IMR-90 (cell line): ENCODE results near the gene AVPI1. TPM values are rescaled to one million over a fixed set of nuclear protein-coding genes. Genes with fewer than 3 reads are reported as not detected.

Experiments
- ATAC-seq: fragments of 200-7000 bp; cut with Tn5 transposase; 2 replicates; pipeline ENCODE4 v1.9.1; 2020; ENCODE audit warnings: low read depth, mild to moderate bottlenecking, moderate library complexity
- BruUV-seq: library from RNA; stranded (reverse); fragments of 400-500 nt; replicated peaks from 2 replicates; lab custom pipeline; 2021; lab: Mats Ljungman, UMichigan
- CTCF ChIA-PET: fragments of 300-600 bp; formaldehyde crosslinking; extraction: SDS; loops from one replicate; lab custom pipeline; 2021; ENCODE audit warnings: antibody characterized with exemption; lab: Yijun Ruan, JAX
- POLR2A ChIA-PET: fragments of 300-600 bp; sonication (Branson Sonifier 250); formaldehyde crosslinking; loops from one replicate; lab custom pipeline; 2022; ENCODE audit warnings: antibody characterized with exemption; ENCODE audit not compliant: unreplicated experiment; lab: Charles Lee
- DNase-seq: peaks from one replicate; pipeline ENCODE4 v3.0.0; 2013
- H2AFZ ChIP-seq: replicated peaks from 2 replicates; pipeline ENCODE3; 2013; ENCODE audit warnings: low read length, mild to moderate bottlenecking; ENCODE audit not compliant: poor library complexity
- H2AK5ac ChIP-seq: 2 replicates; pipeline ENCODE4 v1.6.1; 2013; ENCODE audit warnings: low read depth, low read length, inconsistent platforms
- H2AK9ac ChIP-seq: replicated peaks from 2 replicates; pipeline ENCODE3; 2013; ENCODE audit warnings: mild to moderate bottlenecking, low read depth, low read length, moderate library complexity; ENCODE audit not compliant: poor library complexity
- H2BK120ac ChIP-seq: 2 replicates; pipeline ENCODE4 v1.6.1; 2013; ENCODE audit warnings: low read depth, low read length, inconsistent platforms
- H2BK15ac ChIP-seq: 3 replicates; pipeline ENCODE4 v1.6.1; 2013; ENCODE audit warnings: low read depth, low read length, inconsistent platforms
- H2BK20ac ChIP-seq: 2 replicates; pipeline ENCODE4 v1.6.1; 2013; ENCODE audit warnings: low read depth, mild to moderate bottlenecking, inconsistent platforms, low read length, moderate library complexity
- H2BK5ac ChIP-seq: 2 replicates; pipeline ENCODE4 v1.6.1; 2013; ENCODE audit warnings: mild to moderate bottlenecking, low read depth, low read length, inconsistent platforms; ENCODE audit not compliant: poor library complexity, severe bottlenecking
- H3K14ac ChIP-seq: replicated peaks from 2 replicates; pipeline ENCODE4 v1.6.1; 2013; ENCODE audit warnings: low read depth, low read length, inconsistent platforms
- H3K18ac ChIP-seq: 2 replicates; pipeline ENCODE4 v1.6.1; 2013; ENCODE audit warnings: low read depth, low read length, control low read depth
- H3K23ac ChIP-seq: 2 replicates; pipeline ENCODE4 v1.6.1; 2013; ENCODE audit warnings: low read depth, low read length, inconsistent platforms
- H3K27ac ChIP-seq: 2 replicates; pipeline ENCODE4 v1.5.1; 2013; ENCODE audit warnings: mild to moderate bottlenecking, control low read depth, low read length; ENCODE audit not compliant: insufficient read depth
- H3K27me3 ChIP-seq: 2 replicates; pipeline ENCODE4 v1.6.1; 2013; ENCODE audit warnings: low read length; ENCODE audit not compliant: control insufficient read depth, insufficient read depth
- H3K36me3 ChIP-seq: 2 replicates; pipeline ENCODE4 v1.6.1; 2013; ENCODE audit warnings: low read length, mixed read lengths; ENCODE audit not compliant: control insufficient read depth, insufficient read depth
- H3K4ac ChIP-seq: 2 replicates; pipeline ENCODE4 v1.6.1; 2013; ENCODE audit warnings: low read depth, low read length, inconsistent platforms
- H3K4me1 ChIP-seq: 2 replicates; pipeline ENCODE4 v1.6.1; 2013; ENCODE audit warnings: low read length, mixed read lengths; ENCODE audit not compliant: control insufficient read depth, insufficient read depth
- H3K4me2 ChIP-seq: 2 replicates; pipeline ENCODE4 v1.6.1; 2013; ENCODE audit warnings: low read depth, mild to moderate bottlenecking, control low read depth, low read length, moderate library complexity
- H3K4me3 ChIP-seq: 2 replicates; pipeline ENCODE4 v1.5.1; 2013; ENCODE audit warnings: low read depth, mild to moderate bottlenecking, control low read depth, low read length, moderate library complexity; ENCODE audit not compliant: insufficient read depth
- H3K56ac ChIP-seq: 2 replicates; pipeline ENCODE4 v1.6.1; 2013; ENCODE audit warnings: low read length, inconsistent platforms; ENCODE audit not compliant: insufficient read depth; ENCODE audit errors: extremely low read depth
- H3K79me1 ChIP-seq, 2 experiments: 2 replicates each; pipeline ENCODE4 v1.6.1; 2013; ENCODE audit warnings: low read length in 2 of 2, inconsistent platforms in 1 of 2, low read depth in 1 of 2
- H3K9ac ChIP-seq: 2 replicates; pipeline ENCODE4 v1.6.1; 2013; ENCODE audit warnings: low read depth, low read length, control low read depth
- H3K9me1 ChIP-seq: 2 replicates; pipeline ENCODE4 v1.6.1; 2013; ENCODE audit warnings: low read length, inconsistent platforms; ENCODE audit not compliant: insufficient read depth
- H3K9me3 ChIP-seq: 2 replicates; pipeline ENCODE4 v1.6.1; 2013; ENCODE audit warnings: low read length; ENCODE audit not compliant: control insufficient read depth, insufficient read depth
- H4K20me1 ChIP-seq: 2 replicates; pipeline ENCODE4 v1.6.1; 2013; ENCODE audit warnings: low read length, inconsistent platforms; ENCODE audit not compliant: insufficient read depth
- H4K5ac ChIP-seq: 2 replicates; pipeline ENCODE4 v1.6.1; 2013; ENCODE audit warnings: mild to moderate bottlenecking, low read depth, low read length, control low read depth
- H4K8ac ChIP-seq, 2 experiments: 2 replicates each; pipeline ENCODE4 v1.6.1; 2013; ENCODE audit warnings: low read depth in 2 of 2, low read length in 2 of 2, control low read depth in 1 of 2, inconsistent platforms in 1 of 2
- H4K91ac ChIP-seq: 2 replicates; pipeline ENCODE4 v1.6.1; 2013; ENCODE audit warnings: low read depth, low read length, inconsistent platforms; ENCODE audit not compliant: insufficient read depth
- BHLHE40 ChIP-seq: fragments of 150-350 bp; IDR thresholded peaks from 2 replicates; pipeline ENCODE4 v1.6.1; 2016; ENCODE audit warnings: mild to moderate bottlenecking, low read depth, low read length
- CEBPB ChIP-seq: IDR thresholded peaks from 2 replicates; pipeline ENCODE4 v1.6.1; 2012; ENCODE audit warnings: low read depth, low read length, improper control_type of control experiment
- CHD1 ChIP-seq: IDR thresholded peaks from 2 replicates; pipeline ENCODE4 v1.6.1; 2012; ENCODE audit warnings: low read depth, low read length, improper control_type of control experiment
- CTCF ChIP-seq: conservative IDR thresholded peaks from 2 replicates; pipeline ENCODE4 v1.5.1; 2012; ENCODE audit warnings: mild to moderate bottlenecking, low read depth, low read length, improper control_type of control experiment
- ELK1 ChIP-seq: fragments of 150-350 bp; IDR thresholded peaks from 2 replicates; pipeline ENCODE4 v1.6.1; 2016; ENCODE audit warnings: low read depth, mild to moderate bottlenecking, low read length, moderate library complexity, borderline replicate concordance
- FOS ChIP-seq: fragments of 150-350 bp; IDR thresholded peaks from 2 replicates; pipeline ENCODE4 v1.6.1; 2016; ENCODE audit warnings: low read depth, low read length
- MAFK ChIP-seq: IDR thresholded peaks from 2 replicates; pipeline ENCODE4 v1.6.1; 2012; ENCODE audit warnings: low read depth, low read length, improper control_type of control experiment
- MAZ ChIP-seq: IDR thresholded peaks from 2 replicates; pipeline ENCODE4 v1.6.1; 2012; ENCODE audit warnings: low read depth, mild to moderate bottlenecking, low read length, improper control_type of control experiment, moderate library complexity, borderline replicate concordance
- MXI1 ChIP-seq: IDR thresholded peaks from 2 replicates; pipeline ENCODE4 v1.6.1; 2012; ENCODE audit warnings: low read depth, mild to moderate bottlenecking, low read length, moderate library complexity, borderline replicate concordance
- NFE2L2 ChIP-seq: fragments of 150-350 bp; IDR thresholded peaks from 2 replicates; pipeline ENCODE4 v1.6.1; 2016; ENCODE audit warnings: low read depth, mild to moderate bottlenecking, low read length
- POLR2A ChIP-seq: IDR thresholded peaks from 2 replicates; pipeline ENCODE4 v1.6.1; 2012; ENCODE audit warnings: mild to moderate bottlenecking, low read depth, low read length
- RAD21 ChIP-seq: IDR thresholded peaks from 2 replicates; pipeline ENCODE4 v1.6.1; 2012; ENCODE audit warnings: low read length, improper control_type of control experiment
- RCOR1 ChIP-seq: IDR thresholded peaks from 2 replicates; pipeline ENCODE4 v1.6.1; 2012; ENCODE audit warnings: mild to moderate bottlenecking, low read length, improper control_type of control experiment; ENCODE audit not compliant: insufficient replicate concordance
- RFX5 ChIP-seq: IDR thresholded peaks from 2 replicates; pipeline ENCODE4 v1.8.0; 2012; ENCODE audit warnings: low read depth, mild to moderate bottlenecking, low read length, moderate library complexity
- SMC3 ChIP-seq: fragments of 150-350 bp; IDR thresholded peaks from 2 replicates; pipeline ENCODE4 v1.6.1; 2016; ENCODE audit warnings: low read depth, mild to moderate bottlenecking, antibody characterized with exemption, low read length, moderate library complexity
- USF2 ChIP-seq: fragments of 150-350 bp; IDR thresholded peaks from 2 replicates; pipeline ENCODE4 v1.6.1; 2017; ENCODE audit warnings: mild to moderate bottlenecking, antibody characterized with exemption, low read length, low read depth
- WGBS, 2 experiments: methylation state at CpG; one replicate each; pipeline versions ENCODE4 v1.1.5 to v1.1.7; 2013; ENCODE audit warnings: missing lambda C conversion rate in 2 of 2; ENCODE audit not compliant: insufficient read length in 1 of 2; ENCODE audit errors: extremely low coverage in 2 of 2; 5-methylcytosine and 5-hydroxymethylcytosine counted together
- dilution Hi-C: fragments of 300-500 bp; cut with HindIII; formaldehyde crosslinking; loops from one replicate; pipeline ENCODE4 v1.14.3; 2018; ENCODE audit warnings: low sequenced_read_pairs; ENCODE audit not compliant: unreplicated experiment
- in situ Hi-C: fragments of 300-500 bp; cut with MboI; formaldehyde crosslinking; loops from 3 replicates; pipeline ENCODE4 v1.14.3; 2019; ENCODE audit warnings: low sequenced_read_pairs, inconsistent platforms, mixed read lengths
- intact Hi-C: fragments of 100-400 bp; cut with micrococcal nuclease; formaldehyde crosslinking; loops from 2 replicates; pipeline ENCODE4 v1.10.0; 2022
- polyA plus RNA-seq, 3 experiments: library from polyadenylated mRNA; depleted of rRNA; stranded (reverse); fragments of >200 nt; gene quantifications; 2 replicates each; pipeline ENCODE4 v1.2.3, GENCODE V29; 2012; ENCODE audit warnings: low replicate concordance in 1 of 3
- total RNA-seq: library from RNA; depleted of rRNA; stranded (reverse); fragments of >200 nt; gene quantifications from 2 replicates; pipeline ENCODE4 v1.2.3, GENCODE V29; 2012

Gene AVPI1
- total and polyA plus RNA-seq, 2 of the 4 experiments (the other 2 are of a cell fraction): 26.7 to 29.8 TPM

GRCh38 chr10:97733256-97733655 is 46.2 kb upstream of the AVPI1 start:
- Histone ChIP-seq H4K8ac (no peak overlapping the region), H3K4ac (no peak overlapping the region), H3K79me1 (peaks cover 2 to 14% of the 10 kb centered on the region in 2 experiments), H3K14ac (no peak overlapping the region), H2BK15ac (no peak overlapping the region), H3K4me3 (no peak overlapping the region), H2BK20ac (no peak overlapping the region), H3K18ac (no peak overlapping the region), H3K9ac (no peak overlapping the region), H2AK9ac (no peak overlapping the region), H4K20me1 (peaks cover 7% of the 10 kb centered on the region; the same call in 1 of the 2 replicates), H3K4me2 (no peak overlapping the region), H2AK5ac (no peak overlapping the region), H3K4me1 (peaks cover 4% of the 10 kb centered on the region), H2BK120ac (no peak overlapping the region), H3K56ac (no peak overlapping the region), H3K9me3 (no peaks in the 10 kb centered on the region), H2BK5ac (no peak overlapping the region), H3K23ac (no peak overlapping the region), H3K9me1 (peaks cover 9% of the 10 kb centered on the region), H4K91ac (no peak overlapping the region), H3K36me3 (no peaks in the 10 kb centered on the region), H3K27ac (no peak overlapping the region), H2AFZ (no peak overlapping the region), H3K27me3 (no peaks in the 10 kb centered on the region), H4K5ac (no peak overlapping the region)
- BruUV-seq: no TSS peak
- no peak for ATAC-seq
- in situ Hi-C loops: loop anchor here (5.0 to 10.0 kb wide), 2 partner anchors 56 to 158 kb away; partner anchors contain the start of gene ANKRD2
- DNase-seq: no peak
- CTCF ChIA-PET: interaction anchor here (2.0 to 3.6 kb wide), 2 partner anchors 24 to 32 kb away, joined by 8 to 17 read pairs; no protein-coding TSS in a partner anchor
- TF ChIP-seq MXI1 (no peak), ELK1 (no peak), BHLHE40 (no peak), CHD1 (no peak), CTCF (no peak), FOS (no peak), RCOR1 (no peak), POLR2A (no peak), CEBPB (no peak), RAD21 (no peak), NFE2L2 (no peak), MAZ (no peak), SMC3 (no peak), USF2 (no peak), RFX5 (no peak), MAFK (no peak)
- dilution Hi-C loops: no loop called here
- WGBS, 2 experiments: no CpG with 5 or more reads among the region's 5 CpGs
- intact Hi-C loops: loop anchor here (5.0 kb wide), 1 partner anchor 161 kb away; the partner anchor contains the start of gene ANKRD2
- POLR2A ChIA-PET: interaction anchor here (0.7 kb wide), 1 partner anchor 32 kb away, joined by 3 read pairs; no protein-coding TSS in a partner anchor
